Activated CD8-positive, alpha-beta T cell treated with anti-CD3 and anti-CD28 coated beads for 36 hours (primary cell): ENCODE data around the gene SLC39A3. TPM values are rescaled to one million over a fixed set of nuclear protein-coding genes. Genes with fewer than 3 reads are reported as not detected.

Experiments
- ATAC-seq: fragments of 200-7000 bp; cut with Tn5 transposase; one replicate; pipeline ENCODE4 v1.10.0; 2021; ENCODE audit warnings: mild to moderate bottlenecking, moderate library complexity
- CTCF ChIA-PET: fragments of 350-600 bp; sonication (Branson Sonifier 250); formaldehyde crosslinking; loops from one replicate; lab custom pipeline; 2021; ENCODE audit warnings: antibody characterized with exemption; lab: Charles Lee
- POLR2A ChIA-PET: fragments of 350-600 bp; sonication (Branson Sonifier 250); formaldehyde crosslinking; loops from one replicate; lab custom pipeline; 2021; ENCODE audit warnings: antibody characterized with exemption; lab: Charles Lee
- DNase-seq: peaks from one replicate; pipeline ENCODE4 v3.0.0-alpha.2; 2020
- H3K27ac Mint-ChIP-seq: one replicate; pipeline ENCODE4 v1.8.0; 2021; ENCODE audit warnings: mild to moderate bottlenecking, mixed read lengths
- H3K27me3 Mint-ChIP-seq: one replicate; pipeline ENCODE4 v1.8.0; 2021; ENCODE audit warnings: mixed read lengths
- H3K36me3 Mint-ChIP-seq: one replicate; pipeline ENCODE4 v1.8.0; 2021; ENCODE audit warnings: low read depth, mixed read lengths
- H3K4me1 Mint-ChIP-seq: one replicate; pipeline ENCODE4 v1.8.0; 2021; ENCODE audit warnings: low read depth, mixed read lengths
- H3K4me3 Mint-ChIP-seq: one replicate; pipeline ENCODE4 v1.8.0; 2021; ENCODE audit warnings: mild to moderate bottlenecking, moderate library complexity, mixed read lengths
- H3K9me3 Mint-ChIP-seq: one replicate; pipeline ENCODE4 v1.8.0; 2021; ENCODE audit warnings: mixed read lengths
- intact Hi-C: fragments of 100-400 bp; cut with micrococcal nuclease; formaldehyde crosslinking; loops from one replicate; pipeline ENCODE4 v1.10.0; 2022
- total RNA-seq, 2 experiments: library from RNA; stranded (reverse); gene quantifications; one replicate each; pipeline ENCODE4 v1.2.3, GENCODE V29; 2021
- TF ChIP-seq, protein P1 (sequence below): fragments of 200-600 bp; IDR thresholded peaks from one replicate; pipeline ENCODE4 v1.8.0; 2022; ENCODE audit warnings: antibody characterized with exemption, mild to moderate bottlenecking

Gene SLC39A3
- total RNA-seq, 2 experiments from 2014 or later: 35.5 to 38.1 TPM

DNA sequence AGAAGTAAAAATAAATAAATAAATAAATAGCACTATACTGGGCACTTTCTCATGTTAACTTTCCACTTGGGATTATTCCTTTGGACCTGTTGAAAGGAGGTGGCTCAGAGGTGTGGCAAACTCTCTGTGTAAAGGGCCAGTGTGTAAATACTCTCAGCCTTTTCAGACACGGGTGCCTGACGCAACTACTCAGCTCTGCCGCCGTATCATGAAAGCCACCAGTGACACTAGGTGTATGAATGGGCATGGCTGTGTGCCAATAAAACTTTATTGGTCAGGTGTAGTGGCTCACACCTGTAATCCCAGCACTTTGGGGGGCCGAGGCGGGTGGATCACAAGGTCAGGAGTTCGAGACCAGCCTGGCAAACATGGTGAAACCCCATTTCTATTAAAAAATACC is 20.1 kb upstream of the SLC39A3 start:
- Mint-ChIP-seq H3K4me3 (no peak overlapping the region), H3K36me3 (peaks cover 26% of the 10 kb centered on the region), H3K9me3 (no peaks in the 10 kb centered on the region), H3K27ac (no peak overlapping the region), H3K27me3 (no peaks in the 10 kb centered on the region), H3K4me1 (no peaks in the 10 kb centered on the region)
- DNase-seq (no peak), ATAC-seq (no peak)
- ChIA-PET CTCF (interaction anchor here (1.0 to 3.4 kb wide), 3 partner anchors 11 to 111 kb away, joined by 4 to 10 read pairs (median 5); no protein-coding TSS in a partner anchor), POLR2A (interaction anchor here (0.9 kb wide), 1 partner anchor 23 kb away, joined by 3 read pairs; the partner anchor contains the start of gene SGTA)
- TF ChIP-seq, protein P1, sequence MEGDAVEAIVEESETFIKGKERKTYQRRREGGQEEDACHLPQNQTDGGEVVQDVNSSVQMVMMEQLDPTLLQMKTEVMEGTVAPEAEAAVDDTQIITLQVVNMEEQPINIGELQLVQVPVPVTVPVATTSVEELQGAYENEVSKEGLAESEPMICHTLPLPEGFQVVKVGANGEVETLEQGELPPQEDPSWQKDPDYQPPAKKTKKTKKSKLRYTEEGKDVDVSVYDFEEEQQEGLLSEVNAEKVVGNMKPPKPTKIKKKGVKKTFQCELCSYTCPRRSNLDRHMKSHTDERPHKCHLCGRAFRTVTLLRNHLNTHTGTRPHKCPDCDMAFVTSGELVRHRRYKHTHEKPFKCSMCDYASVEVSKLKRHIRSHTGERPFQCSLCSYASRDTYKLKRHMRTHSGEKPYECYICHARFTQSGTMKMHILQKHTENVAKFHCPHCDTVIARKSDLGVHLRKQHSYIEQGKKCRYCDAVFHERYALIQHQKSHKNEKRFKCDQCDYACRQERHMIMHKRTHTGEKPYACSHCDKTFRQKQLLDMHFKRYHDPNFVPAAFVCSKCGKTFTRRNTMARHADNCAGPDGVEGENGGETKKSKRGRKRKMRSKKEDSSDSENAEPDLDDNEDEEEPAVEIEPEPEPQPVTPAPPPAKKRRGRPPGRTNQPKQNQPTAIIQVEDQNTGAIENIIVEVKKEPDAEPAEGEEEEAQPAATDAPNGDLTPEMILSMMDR: no peak
- intact Hi-C loops: no loop called here

DNA sequence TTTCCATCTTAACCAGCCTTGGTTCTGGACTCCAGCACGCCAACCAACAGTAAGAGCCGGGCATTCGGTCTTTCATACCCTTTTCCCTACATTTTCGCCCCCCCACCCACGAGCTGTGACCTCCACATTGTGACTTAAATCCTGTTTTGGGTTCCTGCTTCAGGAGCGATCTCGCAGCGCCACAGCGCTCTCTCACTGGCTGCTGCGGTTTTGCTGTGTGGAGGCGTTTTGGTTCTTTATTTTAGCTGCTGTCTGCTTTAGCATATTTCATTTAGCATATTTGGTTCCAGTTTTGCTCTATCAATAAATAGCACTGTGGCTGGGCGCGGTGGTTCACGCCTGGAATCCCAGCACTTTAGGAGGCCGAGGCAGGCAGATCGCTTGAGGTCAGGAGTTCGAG is 19.5 kb upstream of the SLC39A3 start:
- Mint-ChIP-seq H3K27ac (no peak overlapping the region), H3K4me1 (no peaks in the 10 kb centered on the region), H3K4me3 (no peak overlapping the region), H3K27me3 (no peaks in the 10 kb centered on the region), H3K36me3 (peaks cover 26% of the 10 kb centered on the region), H3K9me3 (no peaks in the 10 kb centered on the region)
- TF ChIP-seq, protein P1: no peak
- ATAC-seq (no peak), DNase-seq (peak; percentile 23)
- intact Hi-C loops: no loop called here
- CTCF ChIA-PET: interaction anchor here (1.0 to 3.4 kb wide), 2 partner anchors 10 to 111 kb away, joined by 5 to 10 read pairs; no protein-coding TSS in a partner anchor
- POLR2A ChIA-PET: interaction anchor here (0.9 kb wide), 1 partner anchor 24 kb away, joined by 3 read pairs; the partner anchor contains the start of gene SGTA

DNA sequence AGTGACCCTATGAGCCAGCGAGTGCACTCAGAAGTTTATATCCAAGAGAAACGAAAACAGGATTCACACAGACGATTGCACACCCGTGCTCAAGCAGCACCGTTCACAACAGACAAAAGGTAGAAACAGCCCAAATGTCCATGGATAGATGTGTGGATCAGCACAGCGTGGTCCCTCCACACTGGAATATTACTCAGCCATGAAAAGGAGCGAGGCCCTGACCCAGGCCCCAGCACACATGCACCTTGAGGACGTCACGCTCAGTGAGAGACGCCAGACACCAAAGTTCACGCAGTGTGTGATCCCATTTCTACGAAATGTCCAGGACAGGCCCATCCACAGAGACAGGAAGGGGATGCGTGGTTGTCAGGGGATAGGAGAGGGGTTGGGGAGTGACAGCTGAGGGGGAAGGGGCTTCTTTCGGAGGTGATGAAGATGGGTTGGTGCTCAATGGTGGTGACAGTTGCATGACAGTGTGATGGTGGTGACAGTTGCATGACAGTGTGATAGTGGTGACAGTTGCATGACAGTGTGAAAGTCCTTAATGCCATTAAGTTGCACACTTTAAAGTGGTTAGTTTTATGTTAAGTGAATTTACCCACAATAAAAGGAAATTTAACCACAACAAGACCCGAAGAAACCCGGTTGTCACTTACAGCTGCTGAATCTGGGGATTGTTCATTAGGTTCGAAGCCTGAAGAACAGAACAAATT is 18.9 kb upstream of the SLC39A3 start:
- DNase-seq: no peak
- peak; percentile 34 for ATAC-seq
- Mint-ChIP-seq H3K4me1 (peaks cover 2% of the 10 kb centered on the region), H3K4me3 (no peak overlapping the region), H3K9me3 (no peaks in the 10 kb centered on the region), H3K27me3 (no peaks in the 10 kb centered on the region), H3K36me3 (peaks cover 26% of the 10 kb centered on the region), H3K27ac (no peak overlapping the region)
- CTCF ChIA-PET: interaction anchor here (1.0 to 3.4 kb wide), 2 partner anchors 9 to 110 kb away, joined by 5 to 10 read pairs; no protein-coding TSS in a partner anchor
- intact Hi-C loops: no loop called here
- POLR2A ChIA-PET: interaction anchor here (0.7 to 0.9 kb wide), 2 partner anchors 24 to 68 kb away, joined by 3 read pairs; partner anchors contain the start of gene SGTA
- TF ChIP-seq, protein P1: no peak

DNA sequence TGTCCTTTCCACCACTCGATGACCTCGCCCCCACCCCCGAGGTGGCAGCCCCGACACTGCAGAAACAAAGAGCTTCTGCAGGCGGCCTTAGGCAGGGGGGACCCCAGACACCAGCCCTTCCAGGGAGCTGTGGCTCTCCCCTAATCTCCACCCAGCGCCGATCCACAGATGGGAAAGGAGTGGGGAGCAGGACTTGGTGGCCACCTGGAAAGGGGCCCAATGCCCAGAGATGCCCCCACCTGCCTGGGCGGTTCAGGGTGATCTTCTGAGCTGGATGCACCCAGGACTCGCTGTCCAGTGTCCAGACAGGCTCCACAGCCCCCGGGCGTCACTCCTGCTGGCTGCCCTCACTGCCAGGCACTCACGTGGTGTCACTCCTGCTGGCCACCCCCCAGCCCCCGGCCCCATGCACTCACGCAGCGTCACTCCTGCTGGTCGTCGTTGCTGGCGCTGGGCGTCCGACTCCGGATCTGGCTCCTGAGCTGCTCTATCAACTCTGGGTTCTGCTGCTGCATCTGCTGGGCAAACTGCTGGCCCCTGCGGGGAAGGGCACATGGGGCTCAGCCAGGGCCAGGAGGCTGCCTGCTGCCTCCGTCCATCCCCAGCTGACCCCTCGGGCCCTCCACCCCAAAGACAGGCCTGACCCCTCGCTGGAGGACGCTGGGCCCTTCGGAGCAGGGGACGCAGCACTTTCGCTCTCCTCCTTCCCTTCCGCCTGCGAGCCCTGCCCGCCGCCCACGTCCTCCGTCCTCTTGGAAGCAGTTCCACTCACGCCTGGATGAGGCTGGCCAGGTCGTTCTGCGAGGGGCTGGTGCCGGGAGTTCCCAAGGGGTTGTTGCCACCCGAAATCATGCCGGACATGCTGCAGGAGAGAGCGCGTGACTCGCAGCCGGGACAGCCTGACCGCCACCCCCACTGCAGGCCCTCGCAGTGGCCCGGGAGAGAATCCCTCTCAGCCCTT is 17.4 kb upstream of the SLC39A3 start:
- POLR2A ChIA-PET: no interaction called here
- H3K27me3 Mint-ChIP-seq: no peaks in the 10 kb centered on the region
- no peak overlapping the region for H3K4me3 Mint-ChIP-seq
- intact Hi-C loops: no loop called here
- CTCF ChIA-PET: interaction anchor here (1.1 kb wide), 1 partner anchor 109 kb away, joined by 4 read pairs; no protein-coding TSS in a partner anchor
- H3K27ac Mint-ChIP-seq: no peak overlapping the region
- DNase-seq (no peak), ATAC-seq (no peak)
- H3K9me3 Mint-ChIP-seq: no peaks in the 10 kb centered on the region
- H3K4me1 Mint-ChIP-seq: peaks cover 13% of the 10 kb centered on the region
- H3K36me3 Mint-ChIP-seq: peaks cover 22% of the 10 kb centered on the region
- TF ChIP-seq, protein P1: no peak
